HepG2 (cell line): Measurements from ENCODE around the gene SPATA25. TPM values are rescaled to one million over a fixed set of nuclear protein-coding genes. Genes with fewer than 3 reads are reported as not detected.
A peak's percentile ranks its signal among the peaks of the same experiment; 100 is the strongest.

ENCODE experiments used
- ATF1 ChIP-seq: IDR thresholded peaks from 2 replicates; pipeline ENCODE4 v1.6.1; 2016; ENCODE audit warnings: mild to moderate bottlenecking, control low read depth
- CC2D1A ChIP-seq: sonication (generic); formaldehyde crosslinking; IDR thresholded peaks from 2 replicates; pipeline ENCODE4 v1.8.1; 2023; ENCODE audit warnings: mild to moderate bottlenecking, missing genetic modification reagents
- EED ChIP-seq: sonication (generic); formaldehyde crosslinking; IDR thresholded peaks from 2 replicates; pipeline ENCODE4 v1.5.0; 2020; ENCODE audit warnings: mild to moderate bottlenecking, missing genetic modification reagents
- FOXK1 ChIP-seq: sonication (generic); formaldehyde crosslinking; IDR thresholded peaks from 2 replicates; pipeline ENCODE4 v1.4.0; 2020; ENCODE audit warnings: low read depth, missing genetic modification reagents, borderline replicate concordance
- FOXK2 ChIP-seq: fragments of 450-650 bp; IDR thresholded peaks from 2 replicates; pipeline ENCODE4 v1.6.1; 2016
- HIC2 ChIP-seq: sonication (generic); formaldehyde crosslinking; IDR thresholded peaks from 2 replicates; pipeline ENCODE4 v1.9.0; 2022; ENCODE audit warnings: low read depth, missing genetic modification reagents
- HNRNPL ChIP-seq: fragments of 200-400 bp; formaldehyde crosslinking; IDR thresholded peaks from 2 replicates; pipeline ENCODE4 v1.6.1; 2017; ENCODE audit warnings: mild to moderate bottlenecking, low read depth, low read length
- KLF16 ChIP-seq, 2 experiments: sonication (generic) in 1 of 2; formaldehyde crosslinking in 1 of 2; IDR thresholded peaks; 2 replicates each; pipeline versions ENCODE4 v1.6.1 to v1.8.0; 2016 to 2023; ENCODE audit warnings: missing genetic modification reagents in 2 of 2, missing compliant biosample characterization in 1 of 2
- MED13 ChIP-seq: sonication (generic); formaldehyde crosslinking; IDR thresholded peaks from 2 replicates; pipeline ENCODE4 v1.5.0; 2020; ENCODE audit warnings: missing genetic modification reagents
- RBM22 ChIP-seq: fragments of 200-400 bp; formaldehyde crosslinking; optimal IDR thresholded peaks from 2 replicates; pipeline ENCODE3; 2017; ENCODE audit warnings: mild to moderate bottlenecking, low read length, moderate library complexity
- SOX13 ChIP-seq, 3 experiments: fragments of 450-650 bp in 1 of 3; sonication (generic) in 1 of 3; formaldehyde crosslinking in 1 of 3; IDR thresholded peaks in 2 of 3; conservative IDR thresholded peaks in 1 of 3; 2 replicates each; pipeline versions ENCODE4 v1.5.0 to v1.6.1; 2016 to 2020; ENCODE audit warnings: antibody characterized with exemption in 1 of 3, mild to moderate bottlenecking in 1 of 3, missing compliant biosample characterization in 1 of 3, missing genetic modification reagents in 1 of 3, moderate library complexity in 1 of 3
- ZC3H13 ChIP-seq: sonication (generic); formaldehyde crosslinking; IDR thresholded peaks from 2 replicates; pipeline ENCODE4 v1.8.1; 2023; ENCODE audit warnings: mild to moderate bottlenecking, missing genetic modification reagents, moderate library complexity
- ZNF234 ChIP-seq: sonication (generic); formaldehyde crosslinking; conservative IDR thresholded peaks from 2 replicates; pipeline ENCODE4 v1.5.1; 2020; ENCODE audit warnings: mild to moderate bottlenecking, missing genetic modification reagents
- ZNF274 ChIP-seq: sonication (generic); formaldehyde crosslinking; IDR thresholded peaks from 2 replicates; pipeline ENCODE4 v1.5.1; 2020; ENCODE audit warnings: mild to moderate bottlenecking, missing genetic modification reagents
- ZNF317 ChIP-seq: sonication (generic); formaldehyde crosslinking; IDR thresholded peaks from 2 replicates; pipeline ENCODE4 v1.5.0; 2020; ENCODE audit warnings: mild to moderate bottlenecking, missing genetic modification reagents
- polyA plus RNA-seq, 8 experiments: library from polyadenylated mRNA; depleted of rRNA in 3 of 8; stranded (reverse) in 7 of 8; unstranded in 1 of 8; fragments of >200 nt; fragmentation: Illumina TruSeq in 4 of 8; extraction: Trizol in 4 of 8; gene quantifications; 2 replicates each; pipeline versions ENCODE4 v1.2.1 to v1.2.3, GENCODE V29; 2011 to 2016; ENCODE audit warnings: low read depth in 4 of 8, missing spikeins in 1 of 8, mixed read lengths in 1 of 8; ENCODE audit not compliant: insufficient read depth in 1 of 8
- total RNA-seq, 5 experiments: library from RNA; depleted of rRNA; stranded (reverse); fragments of >200 nt; fragmentation: Illumina TruSeq; extraction: Trizol; gene quantifications; 2 replicates each; pipeline ENCODE4 v1.2.3, GENCODE V29; 2016; ENCODE audit warnings: low read depth in 1 of 5
- TF ChIP-seq, protein P1 (sequence below): sonication (generic); formaldehyde crosslinking; IDR thresholded peaks from 2 replicates; pipeline ENCODE4 v1.4.0; 2020; ENCODE audit warnings: mild to moderate bottlenecking, missing genetic modification reagents
- TF ChIP-seq, protein P2 (sequence below): sonication (generic); formaldehyde crosslinking; conservative IDR thresholded peaks from 2 replicates; pipeline ENCODE4 v1.8.1; 2023; ENCODE audit warnings: missing genetic modification reagents

Gene SPATA25
- total and polyA plus RNA-seq, 2 of the 13 experiments (the other 11 are each of a cell fraction or from before 2014, with no cell fraction given), result 4.8 to 7.6 TPM

- TF ChIP-seq HIC2 (CRISPR knock-in tag) (no peak), MED13 (no peak), ZNF274 (CRISPR knock-in tag) (peak; percentile 80; the same call in 1 of the 2 replicates), EED (CRISPR knock-in tag) (peak; percentile 70; the same call in 1 of the 2 replicates), KLF16 (CRISPR knock-in tag; IDR thresholded peaks at IDR 0.05) (peak in 1 of 2 experiments; percentile 65; a peak in 1 of 4 replicates), HNRNPL (0 out of 2 replicates have a peak, but pooled peaks have one; percentile 28), ZC3H13 (CRISPR knock-in tag) (peak; percentile 91), FOXK2 (no peak), FOXK1 (CRISPR knock-in tag) (peak; percentile 73; the same call in 1 of the 2 replicates), CC2D1A (CRISPR knock-in tag) (no peak), SOX13 (IDR thresholded peaks at IDR 0.05) (no peak), SOX13 (CRISPR knock-in tag; conservative IDR thresholded peaks at IDR 0.05 in 1 of 2, IDR thresholded peaks at IDR 0.05 in 1 of 2) (0 out of 4 replicates have a peak, but pooled peaks of 1 of the 2 experiments have one; percentile 21), ZNF234 (CRISPR knock-in tag) (no peak), ZNF317 (CRISPR knock-in tag) (peak; percentile 71; the same call in 1 of the 2 replicates), RBM22 (peak; percentile 100), ATF1 (CRISPR knock-in tag) (peak; percentile 91)
- TF ChIP-seq, protein P1, sequence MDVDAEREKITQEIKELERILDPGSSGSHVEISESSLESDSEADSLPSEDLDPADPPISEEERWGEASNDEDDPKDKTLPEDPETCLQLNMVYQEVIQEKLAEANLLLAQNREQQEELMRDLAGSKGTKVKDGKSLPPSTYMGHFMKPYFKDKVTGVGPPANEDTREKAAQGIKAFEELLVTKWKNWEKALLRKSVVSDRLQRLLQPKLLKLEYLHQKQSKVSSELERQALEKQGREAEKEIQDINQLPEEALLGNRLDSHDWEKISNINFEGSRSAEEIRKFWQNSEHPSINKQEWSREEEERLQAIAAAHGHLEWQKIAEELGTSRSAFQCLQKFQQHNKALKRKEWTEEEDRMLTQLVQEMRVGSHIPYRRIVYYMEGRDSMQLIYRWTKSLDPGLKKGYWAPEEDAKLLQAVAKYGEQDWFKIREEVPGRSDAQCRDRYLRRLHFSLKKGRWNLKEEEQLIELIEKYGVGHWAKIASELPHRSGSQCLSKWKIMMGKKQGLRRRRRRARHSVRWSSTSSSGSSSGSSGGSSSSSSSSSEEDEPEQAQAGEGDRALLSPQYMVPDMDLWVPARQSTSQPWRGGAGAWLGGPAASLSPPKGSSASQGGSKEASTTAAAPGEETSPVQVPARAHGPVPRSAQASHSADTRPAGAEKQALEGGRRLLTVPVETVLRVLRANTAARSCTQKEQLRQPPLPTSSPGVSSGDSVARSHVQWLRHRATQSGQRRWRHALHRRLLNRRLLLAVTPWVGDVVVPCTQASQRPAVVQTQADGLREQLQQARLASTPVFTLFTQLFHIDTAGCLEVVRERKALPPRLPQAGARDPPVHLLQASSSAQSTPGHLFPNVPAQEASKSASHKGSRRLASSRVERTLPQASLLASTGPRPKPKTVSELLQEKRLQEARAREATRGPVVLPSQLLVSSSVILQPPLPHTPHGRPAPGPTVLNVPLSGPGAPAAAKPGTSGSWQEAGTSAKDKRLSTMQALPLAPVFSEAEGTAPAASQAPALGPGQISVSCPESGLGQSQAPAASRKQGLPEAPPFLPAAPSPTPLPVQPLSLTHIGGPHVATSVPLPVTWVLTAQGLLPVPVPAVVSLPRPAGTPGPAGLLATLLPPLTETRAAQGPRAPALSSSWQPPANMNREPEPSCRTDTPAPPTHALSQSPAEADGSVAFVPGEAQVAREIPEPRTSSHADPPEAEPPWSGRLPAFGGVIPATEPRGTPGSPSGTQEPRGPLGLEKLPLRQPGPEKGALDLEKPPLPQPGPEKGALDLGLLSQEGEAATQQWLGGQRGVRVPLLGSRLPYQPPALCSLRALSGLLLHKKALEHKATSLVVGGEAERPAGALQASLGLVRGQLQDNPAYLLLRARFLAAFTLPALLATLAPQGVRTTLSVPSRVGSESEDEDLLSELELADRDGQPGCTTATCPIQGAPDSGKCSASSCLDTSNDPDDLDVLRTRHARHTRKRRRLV (CRISPR knock-in tag), result no peak
- TF ChIP-seq, protein P2, sequence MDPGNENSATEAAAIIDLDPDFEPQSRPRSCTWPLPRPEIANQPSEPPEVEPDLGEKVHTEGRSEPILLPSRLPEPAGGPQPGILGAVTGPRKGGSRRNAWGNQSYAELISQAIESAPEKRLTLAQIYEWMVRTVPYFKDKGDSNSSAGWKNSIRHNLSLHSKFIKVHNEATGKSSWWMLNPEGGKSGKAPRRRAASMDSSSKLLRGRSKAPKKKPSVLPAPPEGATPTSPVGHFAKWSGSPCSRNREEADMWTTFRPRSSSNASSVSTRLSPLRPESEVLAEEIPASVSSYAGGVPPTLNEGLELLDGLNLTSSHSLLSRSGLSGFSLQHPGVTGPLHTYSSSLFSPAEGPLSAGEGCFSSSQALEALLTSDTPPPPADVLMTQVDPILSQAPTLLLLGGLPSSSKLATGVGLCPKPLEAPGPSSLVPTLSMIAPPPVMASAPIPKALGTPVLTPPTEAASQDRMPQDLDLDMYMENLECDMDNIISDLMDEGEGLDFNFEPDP (CRISPR knock-in tag), result no peak
These were observed 6.2 kb downstream of the SPATA25 start, which contains the start of gene ZSWIM1 (continued) for GRCh38 chr20:45880988-45881788.
